Activated naive CD8-positive, alpha-beta T cell treated with anti-CD3 and anti-CD28 coated beads for 36 hours (primary cell): ENCODE results near the gene F13A1. TPM values are rescaled to one million over a fixed set of nuclear protein-coding genes. Genes with fewer than 3 reads are reported as not detected.
"Not testable (repeated sequence)": the region's sequence is repeated elsewhere in the genome, so short reads cannot be mapped to it uniquely, and the experiment has no call there.

Experiments
- DNase-seq: peaks from one replicate; pipeline ENCODE4 v3.0.0; 2021
- H3K27ac Mint-ChIP-seq: one replicate; pipeline ENCODE4 v1.8.0; 2022; ENCODE audit warnings: mild to moderate bottlenecking, moderate library complexity, mixed read lengths
- H3K27me3 Mint-ChIP-seq: one replicate; pipeline ENCODE4 v1.8.0; 2022; ENCODE audit warnings: mild to moderate bottlenecking, mixed read lengths
- H3K36me3 Mint-ChIP-seq: one replicate; pipeline ENCODE4 v1.8.0; 2021; ENCODE audit warnings: mild to moderate bottlenecking, mixed read lengths
- H3K4me1 Mint-ChIP-seq: one replicate; pipeline ENCODE4 v1.8.0; 2021; ENCODE audit warnings: mixed read lengths
- H3K4me3 Mint-ChIP-seq: one replicate; pipeline ENCODE4 v1.8.0; 2022; ENCODE audit warnings: mild to moderate bottlenecking, moderate library complexity, mixed read lengths
- H3K9me3 Mint-ChIP-seq: one replicate; pipeline ENCODE4 v1.8.0; 2022; ENCODE audit warnings: mixed read lengths
- total RNA-seq, 2 experiments: library from RNA; stranded (reverse); gene quantifications; one replicate each; pipeline ENCODE4 v1.2.3, GENCODE V29; 2021

The F13A1 gene
- total RNA-seq, 2 experiments from 2014 or later: not detected

DNA sequence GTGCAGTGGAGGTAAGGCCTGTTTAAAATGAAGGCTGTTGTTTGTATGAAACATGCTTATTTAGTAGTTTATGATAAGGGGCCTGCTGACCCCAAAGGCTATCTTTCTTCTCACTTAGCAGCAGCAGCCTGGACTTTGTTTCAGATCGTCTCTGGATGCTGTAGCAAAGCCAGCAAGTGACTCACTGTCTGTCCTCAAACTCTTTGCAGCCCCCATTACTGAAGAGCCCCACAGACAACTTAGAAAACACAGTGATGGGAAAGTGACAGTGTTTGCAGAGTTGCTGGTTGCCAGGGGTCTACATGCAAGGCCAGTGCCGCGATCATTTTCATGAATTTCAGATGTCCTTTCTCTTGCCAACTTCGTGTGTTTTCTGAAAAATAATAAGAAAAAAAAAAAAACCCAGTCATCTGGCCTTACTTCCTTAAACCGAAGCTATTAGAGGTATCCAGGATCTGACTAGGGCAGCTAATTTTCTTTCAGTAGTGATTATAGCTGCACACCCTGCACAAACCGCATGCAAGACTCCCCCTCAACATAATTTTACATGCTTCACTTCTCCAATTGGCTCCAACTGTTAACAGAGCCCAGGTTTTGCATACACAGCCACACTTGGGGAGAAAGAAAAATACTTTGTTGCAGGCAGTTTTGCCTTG lies 11.6 kb upstream of the F13A1 start:
- Mint-ChIP-seq H3K4me3 (no peak overlapping the region), H3K36me3 (no peaks in the 10 kb centered on the region), H3K4me1 (peaks cover 2% of the 10 kb centered on the region), H3K27ac (no peak overlapping the region), H3K27me3 (peaks cover 3% of the 10 kb centered on the region), H3K9me3 (no peaks in the 10 kb centered on the region)
- no peak for DNase-seq

DNA sequence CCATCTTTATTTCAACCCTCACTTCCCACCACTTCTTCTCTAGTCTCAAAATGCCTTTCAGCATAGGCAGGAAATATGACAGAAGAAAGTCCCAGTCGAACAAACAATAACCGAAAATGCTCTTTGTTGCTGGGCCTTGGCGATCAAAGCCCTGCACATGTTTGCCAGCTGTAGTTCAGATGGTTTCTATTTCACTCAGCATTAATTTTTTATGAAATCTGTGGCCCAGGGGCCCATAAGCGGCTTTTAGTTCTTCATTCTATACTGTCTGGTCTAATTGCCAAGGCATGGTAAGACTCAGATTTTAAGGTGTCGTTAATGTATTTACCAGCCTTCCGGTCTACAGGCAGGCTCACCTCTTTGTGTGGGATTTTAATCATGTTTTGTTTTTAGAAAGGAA lies 10.9 kb upstream of the F13A1 start:
- Mint-ChIP-seq H3K9me3 (no peaks in the 10 kb centered on the region), H3K36me3 (no peaks in the 10 kb centered on the region), H3K4me3 (no peak overlapping the region), H3K27me3 (peaks cover under 1% of the 10 kb centered on the region), H3K27ac (no peak overlapping the region), H3K4me1 (peaks cover 2% of the 10 kb centered on the region)
- no peak for DNase-seq

DNA sequence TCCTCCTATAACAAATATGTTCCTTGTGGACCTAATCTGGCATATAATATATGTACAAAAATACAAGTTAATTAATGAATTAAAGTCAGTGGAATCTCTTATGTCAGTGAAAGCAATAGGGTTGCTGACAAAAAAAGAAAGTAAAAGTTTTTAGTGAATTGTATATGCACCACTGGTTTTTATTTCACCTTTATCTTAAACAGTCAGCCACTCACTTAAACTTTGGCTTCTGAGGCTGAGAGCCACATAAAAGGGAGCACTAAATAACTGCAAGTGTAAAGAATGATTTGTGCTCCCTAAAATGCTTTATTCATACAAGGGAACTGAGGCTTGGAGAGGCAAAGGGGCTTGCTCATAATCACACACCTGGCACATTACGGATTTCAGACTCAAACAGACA lies 9.9 kb upstream of the F13A1 start:
- Mint-ChIP-seq H3K9me3 (no peaks in the 10 kb centered on the region), H3K4me1 (peaks cover 2% of the 10 kb centered on the region), H3K27ac (no peak overlapping the region), H3K4me3 (no peak overlapping the region), H3K36me3 (no peaks in the 10 kb centered on the region), H3K27me3 (no peaks in the 10 kb centered on the region)
- DNase-seq: no peak

DNA sequence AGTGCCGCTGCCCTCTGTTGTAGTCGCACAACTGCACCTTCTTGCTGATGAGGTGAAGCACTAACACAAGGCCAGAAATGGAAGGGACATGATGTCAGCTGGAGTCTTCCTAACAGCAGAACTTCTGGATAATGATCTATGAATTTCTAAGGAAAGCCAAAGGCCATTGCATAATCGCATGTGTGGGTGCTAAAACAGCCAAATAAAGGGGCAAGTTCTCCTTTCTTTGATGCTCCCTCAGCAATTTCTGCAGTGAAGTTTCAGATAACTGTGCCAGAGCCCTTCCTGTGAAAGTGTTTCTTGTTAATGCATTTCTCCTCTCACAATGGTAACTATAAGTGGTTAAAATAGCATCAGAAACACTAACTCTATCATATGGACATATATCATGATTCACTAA lies 8.0 kb upstream of the F13A1 start:
- H3K9me3 Mint-ChIP-seq: no peaks in the 10 kb centered on the region
- no peak for DNase-seq
- H3K27ac Mint-ChIP-seq: no peak overlapping the region
- H3K4me3 Mint-ChIP-seq: no peak overlapping the region
- no peaks in the 10 kb centered on the region for H3K27me3 Mint-ChIP-seq
- peaks cover 2% of the 10 kb centered on the region for H3K4me1 Mint-ChIP-seq
- H3K36me3 Mint-ChIP-seq: no peaks in the 10 kb centered on the region

DNA sequence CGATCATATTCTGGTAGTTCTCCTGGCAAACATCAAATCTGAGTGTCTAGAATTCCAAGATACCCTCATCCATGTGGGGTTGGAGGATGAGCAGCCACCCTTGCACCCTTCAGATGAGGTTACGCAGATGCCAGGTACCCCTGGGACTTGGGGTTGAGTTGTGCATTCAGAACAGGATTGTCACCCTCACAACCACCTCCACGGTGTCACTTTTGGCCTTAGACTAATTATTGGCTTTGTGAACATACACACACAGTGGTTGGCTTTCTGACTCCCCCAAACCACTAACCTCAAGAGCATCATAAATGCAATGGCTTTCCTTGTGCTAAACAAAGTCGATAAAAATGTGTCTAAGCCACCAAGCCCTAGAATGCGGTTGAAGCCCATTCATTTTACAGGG lies 2.9 kb upstream of the F13A1 start:
- no peak overlapping the region for H3K27ac Mint-ChIP-seq
- H3K4me3 Mint-ChIP-seq: no peak overlapping the region
- H3K9me3 Mint-ChIP-seq: no peaks in the 10 kb centered on the region
- H3K4me1 Mint-ChIP-seq: no peaks in the 10 kb centered on the region
- no peak for DNase-seq
- no peaks in the 10 kb centered on the region for H3K36me3 Mint-ChIP-seq
- peaks cover 47% of the 10 kb centered on the region for H3K27me3 Mint-ChIP-seq

DNA sequence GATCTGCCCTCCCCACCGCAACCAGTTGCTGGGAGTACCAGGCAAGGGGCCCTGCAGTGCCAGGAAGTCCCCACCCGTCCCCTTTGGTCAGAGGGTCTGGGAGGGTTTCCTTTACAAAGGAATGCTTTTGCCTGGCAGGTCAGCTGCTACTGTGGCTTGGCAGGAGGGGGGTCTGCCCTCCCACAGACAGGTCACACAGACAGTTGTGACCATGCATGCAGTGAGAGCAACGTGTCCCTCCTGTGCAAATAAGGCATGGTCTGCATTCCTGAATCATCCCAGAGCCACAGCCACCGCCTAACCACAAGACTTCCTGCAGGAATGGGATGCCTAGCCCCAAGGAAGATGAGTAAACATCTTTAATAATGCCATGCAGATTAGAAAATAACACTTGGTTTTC lies 439 bp upstream of the F13A1 start:
- no peak for DNase-seq
- Mint-ChIP-seq H3K27me3 (peaks cover 63% of the 10 kb centered on the region), H3K4me1 (no peaks in the 10 kb centered on the region), H3K9me3 (no peaks in the 10 kb centered on the region), H3K27ac (no peak overlapping the region), H3K4me3 (no peak overlapping the region), H3K36me3 (no peaks in the 10 kb centered on the region)

DNA sequence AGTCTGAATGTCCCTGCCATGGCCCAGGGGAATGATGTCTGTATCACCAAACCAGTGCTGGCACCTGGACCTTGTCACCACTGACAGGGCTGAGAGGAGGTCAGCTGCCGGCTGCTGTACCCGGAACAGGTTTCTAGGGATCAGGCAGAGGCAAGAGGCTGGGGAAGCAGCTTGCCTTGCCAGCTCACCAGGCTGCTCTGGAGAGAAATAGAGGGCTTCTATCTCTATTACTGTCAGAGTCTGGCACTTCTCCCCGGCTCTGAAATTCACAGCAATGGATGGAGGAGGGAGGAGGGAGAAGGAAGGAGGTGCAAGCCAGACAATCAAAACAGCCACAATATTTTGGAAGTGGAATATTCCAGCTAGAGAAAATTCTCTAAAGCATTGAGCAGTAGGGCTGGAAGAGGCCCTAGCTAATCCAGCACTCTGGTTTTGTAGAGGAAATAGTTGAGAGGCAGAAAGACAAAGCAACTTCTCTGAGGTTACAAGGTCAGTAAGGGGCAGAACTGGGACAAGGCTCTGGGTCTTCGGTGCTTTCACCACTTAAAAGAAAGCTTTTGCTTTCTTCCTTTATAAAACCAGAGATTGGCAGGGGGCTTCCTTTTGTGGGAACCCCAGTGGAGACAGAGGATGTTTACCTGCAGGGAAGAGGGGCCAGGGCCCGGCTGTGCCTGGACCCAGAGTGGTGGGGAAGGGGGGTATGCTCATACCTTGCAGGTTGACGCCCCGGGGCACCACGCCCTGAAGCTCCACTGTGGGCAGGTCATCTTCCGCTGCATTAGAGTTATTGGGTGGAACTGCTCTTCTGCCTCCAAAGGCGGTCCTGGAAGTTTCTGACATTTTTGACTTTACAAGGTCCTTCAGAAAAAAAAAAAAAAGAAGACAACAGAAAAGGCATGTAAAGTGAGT lies 2.4 kb downstream of the F13A1 start:
- Mint-ChIP-seq H3K36me3 (no peaks in the 10 kb centered on the region), H3K27me3 (peaks cover 85% of the 10 kb centered on the region), H3K4me3 (no peak overlapping the region), H3K4me1 (no peaks in the 10 kb centered on the region), H3K27ac (no peak overlapping the region), H3K9me3 (no peaks in the 10 kb centered on the region)
- no peak for DNase-seq

DNA sequence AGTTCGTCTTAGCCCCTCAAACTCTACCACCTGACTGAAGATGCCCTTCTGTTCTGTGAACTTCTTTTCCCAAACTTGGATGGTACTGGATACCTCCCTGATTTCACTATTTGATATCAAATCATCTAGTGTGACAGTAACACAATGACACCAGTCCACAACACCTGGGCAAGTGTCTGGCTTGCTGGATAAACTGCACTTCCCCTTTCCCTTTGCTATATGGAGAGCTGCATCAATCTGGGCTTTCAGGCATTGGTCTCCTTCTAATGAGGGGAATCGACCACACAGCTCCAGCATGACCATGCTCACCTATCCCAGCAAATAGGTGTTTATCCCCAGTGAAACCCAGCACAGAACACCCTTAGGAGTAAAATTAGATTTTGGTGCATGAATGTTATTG lies 3.1 kb downstream of the F13A1 start:
- DNase-seq: no peak
- Mint-ChIP-seq H3K27me3 (peaks cover 82% of the 10 kb centered on the region), H3K4me3 (no peak overlapping the region), H3K27ac (no peak overlapping the region), H3K36me3 (no peaks in the 10 kb centered on the region), H3K4me1 (no peaks in the 10 kb centered on the region), H3K9me3 (no peaks in the 10 kb centered on the region)

DNA sequence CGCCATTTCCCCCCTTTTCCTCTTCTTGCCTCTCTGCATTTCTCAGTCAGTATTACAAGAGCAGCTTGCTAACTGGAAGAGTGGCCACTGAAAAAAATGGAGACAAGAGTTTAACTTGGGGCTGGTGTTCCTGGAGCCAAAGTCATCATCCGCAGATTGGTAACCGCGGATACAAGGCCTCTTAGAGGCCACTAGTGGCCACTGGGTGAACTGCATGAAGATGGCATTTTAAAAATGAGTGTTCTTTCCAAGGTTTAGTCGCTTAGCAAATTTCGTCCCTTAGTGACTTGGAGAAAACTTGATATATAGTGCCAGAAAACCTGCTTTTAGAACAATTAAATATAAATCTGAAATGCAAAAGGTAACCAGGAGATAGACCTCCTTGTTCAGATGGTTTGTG lies 4.8 kb downstream of the F13A1 start:
- Mint-ChIP-seq H3K9me3 (no peaks in the 10 kb centered on the region), H3K4me1 (no peaks in the 10 kb centered on the region), H3K27me3 (peaks cover 75% of the 10 kb centered on the region), H3K27ac (no peak overlapping the region), H3K4me3 (no peak overlapping the region), H3K36me3 (no peaks in the 10 kb centered on the region)
- DNase-seq: peak; percentile 21

DNA sequence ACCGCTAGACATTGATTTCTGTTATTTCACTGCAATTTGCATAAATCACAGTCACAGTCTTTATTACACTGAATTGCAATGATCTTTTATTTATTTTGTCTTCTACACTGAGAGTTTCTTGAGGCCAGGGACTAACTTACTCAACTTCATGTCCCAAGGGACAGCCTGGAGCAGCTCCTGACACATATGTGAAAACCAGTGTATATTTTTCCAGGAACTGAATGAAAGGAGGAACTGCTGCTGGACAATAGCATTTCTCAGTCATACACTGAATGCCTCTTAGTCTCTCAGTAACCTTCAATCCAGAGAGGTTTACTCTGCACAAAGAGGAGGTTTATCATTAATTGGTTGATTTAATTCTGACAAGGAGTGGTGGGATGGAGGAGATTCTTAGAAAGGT lies 5.9 kb downstream of the F13A1 start:
- DNase-seq: no peak
- Mint-ChIP-seq H3K4me3 (no peak overlapping the region), H3K9me3 (no peaks in the 10 kb centered on the region), H3K27ac (no peak overlapping the region), H3K27me3 (peaks cover 64% of the 10 kb centered on the region), H3K36me3 (no peaks in the 10 kb centered on the region), H3K4me1 (no peaks in the 10 kb centered on the region)

DNA sequence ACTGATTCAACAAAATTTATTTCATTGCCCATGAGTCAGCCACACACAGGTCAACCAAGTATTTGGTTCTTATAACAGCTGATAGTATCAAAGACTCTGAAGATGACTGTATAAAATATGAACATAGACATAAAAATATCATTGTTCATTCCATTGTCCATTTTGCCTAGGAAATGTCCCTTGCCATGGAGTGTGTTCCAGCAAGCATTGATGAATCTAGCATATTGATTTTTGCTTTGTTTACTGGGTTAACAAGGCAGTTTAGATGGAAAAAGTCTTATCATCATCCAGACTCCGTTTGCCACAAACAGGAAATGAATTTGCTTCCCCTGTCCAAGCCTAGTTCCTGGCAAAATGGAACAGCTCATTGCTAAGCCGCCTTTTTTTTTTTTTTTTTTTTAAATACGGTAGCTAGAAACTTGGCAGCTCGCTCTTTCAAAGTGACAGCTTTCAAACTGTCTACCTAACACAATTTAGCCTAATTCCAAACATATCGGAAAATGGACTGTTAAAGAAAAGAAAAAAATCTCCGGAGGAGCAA lies 7.5 kb downstream of the F13A1 start:
- DNase-seq: no peak
- H3K27ac Mint-ChIP-seq: no peak overlapping the region
- no peaks in the 10 kb centered on the region for H3K4me1 Mint-ChIP-seq
- H3K4me3 Mint-ChIP-seq: no peak overlapping the region
- H3K9me3 Mint-ChIP-seq: no peaks in the 10 kb centered on the region
- H3K27me3 Mint-ChIP-seq: peaks cover 53% of the 10 kb centered on the region
- no peaks in the 10 kb centered on the region for H3K36me3 Mint-ChIP-seq

DNA sequence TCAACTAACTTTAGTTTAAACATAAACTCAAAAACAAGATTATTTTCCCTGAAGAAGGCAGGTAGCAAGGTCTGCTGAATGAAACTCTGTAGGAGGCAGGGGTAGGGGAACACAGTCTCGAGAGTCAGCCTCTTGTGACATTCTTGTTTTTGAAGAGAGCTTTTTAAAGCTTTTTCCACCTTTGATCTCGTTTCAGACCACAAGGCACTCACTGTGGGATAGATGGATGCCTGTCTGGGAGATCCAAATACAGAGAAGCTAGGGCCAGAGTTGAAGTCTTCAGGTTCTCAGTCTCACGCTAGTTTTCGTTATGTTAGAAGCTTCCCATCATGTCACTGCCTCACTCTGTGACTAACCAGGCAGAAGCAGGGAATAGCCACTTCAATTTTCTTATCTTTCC lies 14.9 kb downstream of the F13A1 start:
- Mint-ChIP-seq H3K27ac (no peak overlapping the region), H3K4me1 (no peaks in the 10 kb centered on the region), H3K27me3 (peaks cover 42% of the 10 kb centered on the region), H3K4me3 (no peak overlapping the region), H3K9me3 (no peaks in the 10 kb centered on the region), H3K36me3 (no peaks in the 10 kb centered on the region)
- DNase-seq: no peak

DNA sequence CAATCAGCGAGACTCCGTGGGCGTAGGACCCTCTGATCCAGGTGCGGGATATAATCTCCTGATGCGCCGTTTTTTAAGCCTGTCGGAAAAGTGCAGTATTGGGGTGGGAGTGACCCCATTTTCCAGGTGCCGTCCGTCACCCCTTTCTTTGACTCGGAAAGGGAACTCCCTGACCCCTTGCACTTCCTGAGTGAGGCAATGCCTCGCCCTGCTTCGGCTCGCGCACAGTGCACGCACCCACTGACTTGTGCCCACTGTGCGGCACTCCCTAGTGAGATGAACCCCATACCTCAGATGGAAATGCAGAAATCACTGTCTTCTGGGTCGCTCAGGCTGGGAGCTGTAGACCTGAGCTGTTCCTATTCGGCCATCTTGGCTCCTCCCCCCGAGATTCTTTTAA lies 20.1 kb downstream of the F13A1 start:
- not testable (repeated sequence) for H3K4me1 Mint-ChIP-seq, H3K36me3 Mint-ChIP-seq, DNase-seq, H3K4me3 Mint-ChIP-seq, H3K9me3 Mint-ChIP-seq, H3K27ac Mint-ChIP-seq
- peaks cover 31% of the 10 kb centered on the region for H3K27me3 Mint-ChIP-seq

DNA sequence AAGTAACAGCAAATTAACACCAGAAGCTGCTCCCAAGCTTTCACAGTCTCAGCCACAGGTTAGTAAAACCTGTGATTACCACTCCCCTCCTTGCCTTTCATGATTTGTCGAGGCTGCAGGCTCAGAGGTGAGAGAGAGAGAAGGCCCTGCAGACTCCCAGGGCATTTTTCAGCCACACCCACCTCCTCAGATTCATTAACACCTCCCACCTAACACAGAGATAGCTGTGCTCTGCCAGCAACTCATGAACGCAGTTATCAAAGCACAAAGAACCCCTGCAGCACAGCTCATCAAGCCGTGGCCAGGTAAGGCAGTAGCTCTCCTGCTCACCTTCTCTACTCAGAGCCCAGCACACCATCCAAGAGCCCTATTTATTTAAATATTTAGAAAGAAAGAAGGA lies 27.1 kb downstream of the F13A1 start:
- H3K4me3 Mint-ChIP-seq: no peak overlapping the region
- no peaks in the 10 kb centered on the region for H3K4me1 Mint-ChIP-seq

DNA sequence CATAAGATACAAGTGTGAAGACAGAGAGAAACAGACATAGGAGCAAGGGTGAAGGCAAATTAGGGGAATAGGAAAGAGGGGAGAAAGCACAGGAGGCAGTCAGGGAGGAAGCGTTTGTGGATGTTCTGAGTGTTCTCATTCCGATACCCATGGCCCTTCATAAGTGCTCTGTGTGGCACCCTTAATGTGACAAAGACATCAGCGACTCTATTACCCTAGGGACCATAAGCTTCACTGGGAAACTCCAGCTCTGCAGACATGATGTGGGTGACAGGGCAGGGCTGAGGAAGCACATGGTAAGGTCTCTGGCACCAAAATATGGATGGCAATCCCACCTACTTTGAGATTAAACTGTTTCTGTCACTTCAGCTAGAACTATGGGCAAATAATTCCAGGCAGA lies 33.0 kb downstream of the F13A1 start:
- Mint-ChIP-seq H3K36me3 (no peaks in the 10 kb centered on the region), H3K4me3 (no peak overlapping the region), H3K27me3 (peaks cover 13% of the 10 kb centered on the region), H3K27ac (no peak overlapping the region), H3K4me1 (no peaks in the 10 kb centered on the region), H3K9me3 (no peaks in the 10 kb centered on the region)
- no peak for DNase-seq

More for the DNA sequence above, 27.1 kb downstream of the F13A1 start:
- Mint-ChIP-seq H3K9me3 (no peaks in the 10 kb centered on the region), H3K36me3 (no peaks in the 10 kb centered on the region), H3K27ac (no peak overlapping the region), H3K27me3 (peaks cover 17% of the 10 kb centered on the region)
- DNase-seq: no peak

DNA sequence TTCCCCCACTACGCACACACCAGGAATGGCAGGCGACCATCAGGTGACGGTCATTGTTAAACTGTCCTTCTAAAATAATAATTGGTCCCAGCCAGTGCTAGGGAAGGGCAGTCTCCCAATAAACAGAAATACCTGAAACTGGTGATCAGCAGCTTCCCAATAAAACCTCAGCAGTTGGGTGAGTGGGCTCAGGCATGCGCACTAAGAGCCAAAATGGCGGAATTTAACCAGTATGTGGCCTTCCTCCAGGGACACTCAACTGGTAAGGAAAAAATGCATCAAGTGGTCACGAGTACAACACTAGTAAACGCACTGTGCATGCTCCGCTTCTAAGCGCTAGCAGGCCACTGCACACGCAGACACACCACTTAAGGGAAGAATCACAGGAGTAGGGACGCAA lies 34.8 kb downstream of the F13A1 start:
- no peak overlapping the region for H3K4me3 Mint-ChIP-seq
- H3K36me3 Mint-ChIP-seq: no peaks in the 10 kb centered on the region
- no peak overlapping the region for H3K27ac Mint-ChIP-seq
- H3K4me1 Mint-ChIP-seq: no peaks in the 10 kb centered on the region
- H3K27me3 Mint-ChIP-seq: no peaks in the 10 kb centered on the region
- DNase-seq: no peak
- H3K9me3 Mint-ChIP-seq: no peaks in the 10 kb centered on the region
